Eye (tissue), 1 donor: ENCODE data around the gene SERPIND1.
A peak's percentile ranks its signal among the peaks of the same experiment; 100 is the strongest.

Experiments
- DNase-seq: peaks from one replicate; pipeline ENCODE4 v3.0.0-alpha.2; 2015

The SERPIND1 gene

GRCh38 chr22:20776624-20777405, 2.9 kb downstream of the SERPIND1 start:
- DNase-seq, result no peak

- no peak for DNase-seq
Measured at GRCh38 chr22:20777420-20778177, 3.7 kb downstream of the SERPIND1 start.

GRCh38 chr22:20779014-20779817, 5.3 kb downstream of the SERPIND1 start:
- DNase-seq, result no peak

- DNase-seq, result no peak
Measured at GRCh38 chr22:20779818-20780158, 5.9 kb downstream of the SERPIND1 start.

GRCh38 chr22:20781272-20781990, 7.5 kb downstream of the SERPIND1 start:
- no peak for DNase-seq

GRCh38 chr22:20782083-20782482, 8.2 kb downstream of the SERPIND1 start:
- DNase-seq, result no peak

GRCh38 chr22:20782596-20783299, 8.8 kb downstream of the SERPIND1 start:
- DNase-seq, result no peak

- DNase-seq, result no peak
Measured at GRCh38 chr22:20783300-20783673, 9.4 kb downstream of the SERPIND1 start.

GRCh38 chr22:20783844-20784723, 10.2 kb downstream of the SERPIND1 start:
- DNase-seq, result peak; percentile 65

- no peak for DNase-seq
Measured at GRCh38 chr22:20785415-20785814, 11.5 kb downstream of the SERPIND1 start.

- DNase-seq, result no peak
Measured at GRCh38 chr22:20786048-20786447, 12.1 kb downstream of the SERPIND1 start.

- DNase-seq, result no peak
Measured at GRCh38 chr22:20786536-20786979, 12.6 kb downstream of the SERPIND1 start.

- DNase-seq, result no peak
Measured at GRCh38 chr22:20787223-20787622, 13.3 kb downstream of the SERPIND1 start.

- no peak for DNase-seq
Measured at GRCh38 chr22:20787746-20788626, 14.1 kb downstream of the SERPIND1 start.

- DNase-seq, result no peak
Measured at GRCh38 chr22:20788627-20789344, 14.9 kb downstream of the SERPIND1 start.

- no peak for DNase-seq
Measured at GRCh38 chr22:20792221-20792965, 18.5 kb downstream of the SERPIND1 start.

GRCh38 chr22:20792966-20793728, 19.2 kb downstream of the SERPIND1 start:
- no peak for DNase-seq
